ENCODE results near the gene TFPT.

DNA sequence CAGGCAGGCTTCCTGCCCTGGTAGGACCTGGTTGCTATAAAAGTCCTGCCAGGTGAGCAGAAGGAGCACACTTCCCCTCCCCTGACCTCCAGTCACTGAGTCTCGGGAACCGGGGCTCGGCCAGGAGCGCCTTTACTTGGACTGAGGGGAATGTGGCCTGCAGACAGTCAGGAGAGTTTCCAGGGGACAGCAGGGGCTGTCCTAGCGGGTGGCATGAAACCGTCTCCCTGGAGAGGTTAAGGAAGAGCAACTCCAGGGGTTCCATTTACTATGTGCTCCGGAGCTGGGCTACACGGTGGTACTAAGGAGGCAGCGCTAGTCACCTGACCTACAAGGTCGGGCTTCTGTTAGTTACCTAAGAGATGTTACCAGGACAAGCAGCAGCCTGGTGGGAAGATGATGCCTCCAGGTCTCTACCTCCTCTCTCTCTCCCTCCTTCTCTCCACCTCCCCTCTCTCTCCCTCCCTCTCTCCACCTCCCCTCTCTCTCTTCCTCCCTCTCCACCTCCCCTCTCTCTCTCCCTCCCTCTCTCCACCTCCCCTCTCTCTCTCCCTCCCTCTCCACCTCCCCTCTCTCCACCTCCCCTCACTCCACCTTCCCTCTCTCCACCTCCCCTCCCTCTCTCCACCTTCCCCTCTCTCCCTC is 18.0 kb upstream of the TFPT start:
- no peak for TF ChIP-seq POLR2A (IDR thresholded peaks at IDR 0.05)
- TF ChIP-seq, protein P1, sequence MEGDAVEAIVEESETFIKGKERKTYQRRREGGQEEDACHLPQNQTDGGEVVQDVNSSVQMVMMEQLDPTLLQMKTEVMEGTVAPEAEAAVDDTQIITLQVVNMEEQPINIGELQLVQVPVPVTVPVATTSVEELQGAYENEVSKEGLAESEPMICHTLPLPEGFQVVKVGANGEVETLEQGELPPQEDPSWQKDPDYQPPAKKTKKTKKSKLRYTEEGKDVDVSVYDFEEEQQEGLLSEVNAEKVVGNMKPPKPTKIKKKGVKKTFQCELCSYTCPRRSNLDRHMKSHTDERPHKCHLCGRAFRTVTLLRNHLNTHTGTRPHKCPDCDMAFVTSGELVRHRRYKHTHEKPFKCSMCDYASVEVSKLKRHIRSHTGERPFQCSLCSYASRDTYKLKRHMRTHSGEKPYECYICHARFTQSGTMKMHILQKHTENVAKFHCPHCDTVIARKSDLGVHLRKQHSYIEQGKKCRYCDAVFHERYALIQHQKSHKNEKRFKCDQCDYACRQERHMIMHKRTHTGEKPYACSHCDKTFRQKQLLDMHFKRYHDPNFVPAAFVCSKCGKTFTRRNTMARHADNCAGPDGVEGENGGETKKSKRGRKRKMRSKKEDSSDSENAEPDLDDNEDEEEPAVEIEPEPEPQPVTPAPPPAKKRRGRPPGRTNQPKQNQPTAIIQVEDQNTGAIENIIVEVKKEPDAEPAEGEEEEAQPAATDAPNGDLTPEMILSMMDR (IDR thresholded peaks at IDR 0.05), result no peak
